BLaER1 treated with 17β-estradiol and CSF1 and Interleukin-3, amounts not matched to agents 10 nM and 100 nM (cell line): ENCODE results near the gene PPP1R12C.

Experiments
- H3K27ac ChIP-seq, 11 experiments: shearing (Covaris generic); formaldehyde crosslinking; 2 replicates each; pipeline ENCODE4 v1.8.1; 2022
- H3K27me3 ChIP-seq, 11 experiments: shearing (Covaris generic); formaldehyde crosslinking; 2 replicates each; pipeline ENCODE4 v1.8.1; 2022
- H3K36me3 ChIP-seq, 11 experiments: shearing (Covaris generic); formaldehyde crosslinking; 2 replicates each; pipeline ENCODE4 v1.8.1; 2022
- H3K4me1 ChIP-seq, 10 experiments: shearing (Covaris generic); formaldehyde crosslinking; 2 replicates each; pipeline ENCODE4 v1.8.1; 2022
- H3K4me2 ChIP-seq, 11 experiments: shearing (Covaris generic); formaldehyde crosslinking; 2 replicates each; pipeline ENCODE4 v1.8.1; 2022
- H3K4me3 ChIP-seq, 10 experiments: shearing (Covaris generic); formaldehyde crosslinking; 2 replicates each; pipeline ENCODE4 v1.8.1; 2022
- H3K9ac ChIP-seq, 11 experiments: shearing (Covaris generic); formaldehyde crosslinking; 2 replicates each; pipeline ENCODE4 v1.8.1; 2022
- H3K9me3 ChIP-seq, 11 experiments: shearing (Covaris generic); formaldehyde crosslinking; replicated peaks in 1 of 11; 2 replicates each; pipeline ENCODE4 v1.8.1; 2022
- H4K20me1 ChIP-seq, 11 experiments: shearing (Covaris generic); formaldehyde crosslinking; 2 replicates each; pipeline ENCODE4 v1.8.1; 2022
- Cebpa-rat ChIP-seq, 11 experiments: shearing (Covaris generic); IDR thresholded peaks; 2 replicates each; pipeline ENCODE4 v1.8.1; 2022

PPP1R12C gene

GRCh38 chr19:55091955-55092354 is 25.5 kb downstream of the PPP1R12C start:
- Histone ChIP-seq H3K27me3 (peaks cover 12 to 16% (median 14%) of the 10 kb centered on the region in 11 experiments), H3K9me3 (no peaks in the 10 kb centered on the region), H3K36me3 (peaks cover 42 to 70% (median 60%) of the 10 kb centered on the region in 11 experiments), H3K27ac (no peak overlapping the region), H3K4me1 (peaks cover 14 to 27% (median 18%) of the 10 kb centered on the region in 10 experiments), H4K20me1 (peaks cover 46 to 89% (median 66%) of the 10 kb centered on the region in 11 experiments), H3K4me2 (no peak overlapping the region), H3K9ac (no peak overlapping the region), H3K4me3 (no peak overlapping the region)
- no peak for TF ChIP-seq Cebpa-rat (IDR thresholded peaks at IDR 0.05)

GRCh38 chr19:55091126-55091910 is 26.1 kb downstream of the PPP1R12C start:
- H3K4me3 ChIP-seq: no peak overlapping the region
- H3K4me1 ChIP-seq: peaks cover 19 to 29% (median 22%) of the 10 kb centered on the region in 10 experiments
- H3K9ac ChIP-seq: no peak overlapping the region
- peaks cover 50 to 89% (median 68%) of the 10 kb centered on the region in 11 experiments for H4K20me1 ChIP-seq
- H3K4me2 ChIP-seq: no peak overlapping the region
- no peak overlapping the region for H3K27ac ChIP-seq
- no peak for TF ChIP-seq Cebpa-rat (IDR thresholded peaks at IDR 0.05)
- peaks cover 42 to 69% (median 59%) of the 10 kb centered on the region in 11 experiments for H3K36me3 ChIP-seq
- peaks cover 19 to 22% (median 20%) of the 10 kb centered on the region in 11 experiments for H3K27me3 ChIP-seq
- H3K9me3 ChIP-seq: no peaks in the 10 kb centered on the region

GRCh38 chr19:55090564-55090963 is 26.9 kb downstream of the PPP1R12C start:
- Histone ChIP-seq H3K4me1 (peaks cover 19 to 29% (median 24%) of the 10 kb centered on the region in 10 experiments), H3K9me3 (no peaks in the 10 kb centered on the region), H4K20me1 (peaks cover 50 to 89% (median 64%) of the 10 kb centered on the region in 11 experiments), H3K36me3 (peaks cover 41 to 61% (median 51%) of the 10 kb centered on the region in 11 experiments), H3K4me2 (no peak overlapping the region), H3K27me3 (peaks cover 26 to 30% (median 28%) of the 10 kb centered on the region in 11 experiments), H3K4me3 (no peak overlapping the region), H3K27ac (no peak overlapping the region), H3K9ac (no peak overlapping the region)
- TF ChIP-seq Cebpa-rat (IDR thresholded peaks at IDR 0.05): no peak

GRCh38 chr19:55089342-55089944 is 28.0 kb downstream of the PPP1R12C start:
- peaks cover 52 to 89% (median 61%) of the 10 kb centered on the region in 11 experiments for H4K20me1 ChIP-seq
- no peak overlapping the region for H3K4me3 ChIP-seq
- H3K9ac ChIP-seq: no peak overlapping the region
- H3K27me3 ChIP-seq: peaks cover 33 to 41% (median 39%) of the 10 kb centered on the region in 11 experiments
- H3K36me3 ChIP-seq: peaks cover 30 to 50% (median 40%) of the 10 kb centered on the region in 11 experiments
- peaks cover 19 to 29% (median 24%) of the 10 kb centered on the region in 10 experiments for H3K4me1 ChIP-seq
- no peak overlapping the region for H3K4me2 ChIP-seq
- H3K27ac ChIP-seq: no peak overlapping the region
- no peak for TF ChIP-seq Cebpa-rat (IDR thresholded peaks at IDR 0.05)
- no peaks in the 10 kb centered on the region for H3K9me3 ChIP-seq

GRCh38 chr19:55088543-55089341 is 28.7 kb downstream of the PPP1R12C start:
- H3K27ac ChIP-seq: no peak overlapping the region
- peaks cover 33 to 48% (median 45%) of the 10 kb centered on the region in 11 experiments for H3K27me3 ChIP-seq
- peak overlapping the region in 9 of 11 experiments; percentile 63 to 97 (median 87); a peak in 14 of 22 replicates for H3K4me2 ChIP-seq
- peaks cover 27 to 48% (median 37%) of the 10 kb centered on the region in 11 experiments; a peak in 20 of 22 replicates for H3K36me3 ChIP-seq
- no peaks in the 10 kb centered on the region for H3K9me3 ChIP-seq
- H3K4me1 ChIP-seq: peaks cover 19 to 29% (median 24%) of the 10 kb centered on the region in 10 experiments
- no peak overlapping the region for H3K4me3 ChIP-seq
- peaks cover 52 to 93% (median 62%) of the 10 kb centered on the region in 11 experiments for H4K20me1 ChIP-seq
- H3K9ac ChIP-seq: peak overlapping the region in 3 of 11 experiments; percentile 21 to 61 (median 24); a peak in 2 of 22 replicates
- no peak for TF ChIP-seq Cebpa-rat (IDR thresholded peaks at IDR 0.05)

- Histone ChIP-seq H3K36me3 (peaks cover 26 to 48% (median 37%) of the 10 kb centered on the region in 11 experiments; a peak in 20 of 22 replicates), H3K4me3 (no peak overlapping the region; a peak in 1 of 20 replicates), H3K4me1 (peaks cover 19 to 29% (median 24%) of the 10 kb centered on the region in 10 experiments), H4K20me1 (peaks cover 52 to 98% (median 65%) of the 10 kb centered on the region in 11 experiments), H3K27me3 (peaks cover 37 to 52% (median 49%) of the 10 kb centered on the region in 11 experiments), H3K9me3 (no peaks in the 10 kb centered on the region), H3K27ac (no peak overlapping the region), H3K4me2 (peak overlapping the region; percentile 63 to 97 (median 87)), H3K9ac (peak overlapping the region in 3 of 11 experiments; percentile 21 to 61 (median 24); a peak in 3 of 22 replicates)
- no peak for TF ChIP-seq Cebpa-rat (IDR thresholded peaks at IDR 0.05)
Measured at GRCh38 chr19:55088021-55088451, 29.4 kb downstream of the PPP1R12C start.

GRCh38 chr19:55087542-55087901 is 29.9 kb downstream of the PPP1R12C start:
- peak overlapping the region in 8 of 10 experiments; percentile 35 to 66 (median 56); a peak in 13 of 20 replicates for H3K4me3 ChIP-seq
- H3K36me3 ChIP-seq: peaks cover 21 to 43% (median 32%) of the 10 kb centered on the region in 11 experiments; a peak in 20 of 22 replicates
- peaks cover 48 to 94% (median 63%) of the 10 kb centered on the region in 11 experiments for H4K20me1 ChIP-seq
- H3K4me2 ChIP-seq: peak overlapping the region; percentile 63 to 97 (median 87)
- no peak for TF ChIP-seq Cebpa-rat (IDR thresholded peaks at IDR 0.05)
- peak overlapping the region in 3 of 11 experiments; percentile 21 to 53 (median 51); a peak in 1 of 22 replicates for H3K9ac ChIP-seq
- peaks cover 0 to under 1% (median 0%) of the 10 kb centered on the region in 11 experiments; a peak in 6 of 22 replicates for H3K9me3 ChIP-seq
- H3K27ac ChIP-seq: no peak overlapping the region
- peaks cover 19 to 29% (median 24%) of the 10 kb centered on the region in 10 experiments for H3K4me1 ChIP-seq
- peaks cover 42 to 58% (median 54%) of the 10 kb centered on the region in 11 experiments for H3K27me3 ChIP-seq
